Lower leg skin (tissue), 4 donors: ENCODE measurements around the gene FBXO31. TPM values are rescaled to one million over a fixed set of nuclear protein-coding genes. Genes with fewer than 3 reads are reported as not detected.

ENCODE experiments used
- total RNA-seq, 4 donors: library from RNA; depleted of rRNA; stranded (reverse); fragments of >200 nt; gene quantifications; one replicate each; pipeline ENCODE4 v1.1.0, GENCODE V29; 2016

FBXO31 gene
- total RNA-seq, 4 donors from 2014 or later, result 64.3 to 127 (median 84.1) TPM

Other genes starting within 250 kb of the FBXO31 start
- 1 to 10 TPM; 1.4 to 2.5 (median 1.9) TPM for gene C16orf95, start 66.4 kb downstream of the FBXO31 start, total RNA-seq
- gene MAP1LC3B, start 8.6 kb upstream of the FBXO31 start, total RNA-seq, result 10 to 100 TPM; 73.8 to 76.4 (median 74.5) TPM
- gene ZCCHC14, start 109.2 kb upstream of the FBXO31 start, total RNA-seq, result 10 to 100 TPM; 13.7 to 25.4 (median 23.6) TPM
- not detected for gene JPH3, start 218.7 kb upstream of the FBXO31 start, total RNA-seq